Right ventricle myocardium superior (tissue), 1 donor: ENCODE measurements around the gene MTO1. TPM values are rescaled to one million over a fixed set of nuclear protein-coding genes. Genes with fewer than 3 reads are reported as not detected.
A peak's percentile ranks its signal among the peaks of the same experiment; 100 is the strongest.
"Not testable (repeated sequence)": the region's sequence is repeated elsewhere in the genome, so short reads cannot be mapped to it uniquely, and the experiment has no call there.

ENCODE experiments used
- ATAC-seq: fragments of 200-7000 bp; cut with Tn5 transposase; one replicate; pipeline ENCODE4 v1.9.1; 2020; ENCODE audit warnings: mild to moderate bottlenecking; ENCODE audit not compliant: poor library complexity
- DNase-seq: peaks from one replicate; pipeline ENCODE4 v3.0.0-alpha.2; 2020
- intact Hi-C: fragments of 100-400 bp; cut with DNase I; formaldehyde crosslinking; loops from one replicate; pipeline ENCODE4 v1.11.2; 2022
- long read RNA-seq: library from polyadenylated mRNA; unstranded; transcript quantifications from one replicate; pipeline ENCODE4 v2.0.0, GENCODE V29; 2021
- total RNA-seq: library from RNA; stranded (reverse); fragmentation: NEBNext Ultra II Directional; extraction: Animal tissue kit (Norgen Biotek cat#: 25700); gene quantifications from one replicate; pipeline ENCODE4 v1.2.1, GENCODE V29; 2021
- donor health status: DM: no; HTN: yes; CAD: no; lungs with severe emphysema.

Gene MTO1
- total RNA-seq: 24.9 TPM
- long read RNA-seq, full-length matches to known transcripts: 32 of 55 reads
- long read RNA-seq, partial matches to known transcripts: 1 of 55 reads
- long read RNA-seq, other reads (novel, unspliced or antisense): 22 of 55 reads

GRCh38 chr6:73461537-73462350, at the start of gene MTO1:
Gene MTO1, plus strand, starts transcription at chr6:73461737. Its CDS starts 118 bp downstream, at chr6:73461855.
- DNase-seq: peak; percentile 95
- ATAC-seq: peak; percentile 99
- intact Hi-C loops: no loop called here

- intact Hi-C loops: no loop called here
- ATAC-seq (no peak), DNase-seq (no peak)
Measured at GRCh38 chr6:73413102-73413501, 48.4 kb upstream of the MTO1 start.

- intact Hi-C loops: no loop called here
- no peak for DNase-seq
- no peak for ATAC-seq
Measured at GRCh38 chr6:73418081-73418741, 43.3 kb upstream of the MTO1 start.

- DNase-seq: no peak
- intact Hi-C loops: no loop called here
- ATAC-seq: no peak
Measured at GRCh38 chr6:73421534-73421933, 40.0 kb upstream of the MTO1 start.

- intact Hi-C loops: no loop called here
- no peak for ATAC-seq
- DNase-seq: no peak
Measured at GRCh38 chr6:73435236-73435635, 26.3 kb upstream of the MTO1 start.

- intact Hi-C loops: no loop called here
- DNase-seq (no peak), ATAC-seq (no peak)
Measured at GRCh38 chr6:73443555-73443954, 18.0 kb upstream of the MTO1 start.

GRCh38 chr6:73451223-73452106, 10.1 kb upstream of the MTO1 start:
- peak; percentile 78 for ATAC-seq
- peak; percentile 68 for DNase-seq
- intact Hi-C loops: no loop called here

GRCh38 chr6:73452107-73452461, 9.5 kb upstream of the MTO1 start, which contains the start of gene CGAS:
Gene CGAS, minus strand, starts transcription at chr6:73452297. Its CDS starts 116 bp downstream, at chr6:73452181.
- ATAC-seq: peak; percentile 93
- intact Hi-C loops: no loop called here
- peak; percentile 91 for DNase-seq

GRCh38 chr6:73455865-73456629, 5.5 kb upstream of the MTO1 start:
- intact Hi-C loops: no loop called here
- ATAC-seq (no peak), DNase-seq (no peak)

GRCh38 chr6:73459474-73459873, 2.1 kb upstream of the MTO1 start:
- intact Hi-C loops, DNase-seq, ATAC-seq: not testable (repeated sequence)

- DNase-seq (no peak), ATAC-seq (no peak)
- intact Hi-C loops: no loop called here
Measured at GRCh38 chr6:73460056-73460455, 1.5 kb upstream of the MTO1 start.

- no peak for ATAC-seq
- DNase-seq: no peak
- intact Hi-C loops: no loop called here
Measured at GRCh38 chr6:73471686-73472290, 10.3 kb downstream of the MTO1 start.

GRCh38 chr6:73476723-73477122, 15.2 kb downstream of the MTO1 start:
- ATAC-seq: no peak
- DNase-seq: no peak
- intact Hi-C loops: no loop called here

- intact Hi-C loops: no loop called here
- no peak for DNase-seq
- no peak for ATAC-seq
Measured at GRCh38 chr6:73477407-73477806, 15.9 kb downstream of the MTO1 start.

GRCh38 chr6:73481969-73482368, 20.4 kb downstream of the MTO1 start:
- ATAC-seq (no peak), DNase-seq (no peak)
- intact Hi-C loops: no loop called here

GRCh38 chr6:73484438-73484837, 22.9 kb downstream of the MTO1 start:
- intact Hi-C loops: no loop called here
- ATAC-seq: no peak
- DNase-seq: no peak

- no peak for ATAC-seq
- intact Hi-C loops: no loop called here
- no peak for DNase-seq
Measured at GRCh38 chr6:73487473-73487872, 25.9 kb downstream of the MTO1 start.

- ATAC-seq (no peak), DNase-seq (no peak)
- intact Hi-C loops: no loop called here
Measured at GRCh38 chr6:73491377-73491776, 29.8 kb downstream of the MTO1 start.
